T-helper 2 cell treated with Interferon-gamma antibody and Interleukin-4, amounts not matched to agents 5 μg/mL and 100 μg/mL, for 36 hours (primary cell): ENCODE data around the gene NADK.

ENCODE experiments used
- DNase-seq: peaks from one replicate; pipeline ENCODE4 v3.0.0; 2021; ENCODE audit warnings: low spot score
- H3K27ac Mint-ChIP-seq: one replicate; pipeline ENCODE4 v1.8.0; 2021; ENCODE audit warnings: mild to moderate bottlenecking, mixed read lengths
- H3K27me3 Mint-ChIP-seq: one replicate; pipeline ENCODE4 v1.8.0; 2021; ENCODE audit warnings: low read depth, mixed read lengths
- H3K36me3 Mint-ChIP-seq: one replicate; pipeline ENCODE4 v1.8.0; 2021; ENCODE audit warnings: low read depth, mixed read lengths
- H3K4me1 Mint-ChIP-seq: one replicate; pipeline ENCODE4 v1.8.0; 2021; ENCODE audit warnings: low read depth, mixed read lengths
- H3K4me3 Mint-ChIP-seq: one replicate; pipeline ENCODE4 v1.8.0; 2022; ENCODE audit warnings: mild to moderate bottlenecking, moderate library complexity, mixed read lengths
- H3K9me3 Mint-ChIP-seq: one replicate; pipeline ENCODE4 v1.8.0; 2021; ENCODE audit warnings: mixed read lengths

The NADK gene

DNA sequence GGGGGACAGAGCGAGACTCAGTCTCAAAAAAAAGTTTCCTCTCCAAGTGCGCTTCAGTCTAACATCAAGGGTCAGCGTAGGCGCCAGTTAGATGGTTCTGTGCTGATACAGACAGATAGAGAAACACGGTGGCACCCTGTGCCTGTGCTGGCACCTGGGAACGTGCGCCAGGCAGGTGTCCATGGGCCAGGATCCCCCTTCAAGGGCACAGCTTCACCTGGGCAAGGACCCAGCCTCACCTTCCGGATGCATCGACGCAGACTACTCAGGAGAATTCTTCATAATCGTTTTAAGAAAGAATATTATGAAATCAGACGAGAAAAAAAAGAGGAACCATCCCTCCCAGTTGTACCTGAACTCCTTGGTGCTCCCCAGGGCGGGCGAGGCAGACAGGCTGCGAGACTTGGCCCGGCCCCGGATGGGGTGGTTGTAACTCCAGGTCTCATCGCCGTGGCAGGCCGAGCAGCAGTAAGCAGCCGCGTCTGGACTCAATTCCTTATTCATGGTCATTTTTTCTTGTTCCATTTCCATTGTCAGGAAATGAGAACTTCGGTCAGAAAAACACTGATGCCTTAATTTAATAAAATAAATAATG, 13.3 kb downstream of the NADK start:
- H3K4me1 Mint-ChIP-seq = peaks cover 5% of the 10 kb centered on the region
- H3K27ac Mint-ChIP-seq = no peak overlapping the region
- no peaks in the 10 kb centered on the region for H3K27me3 Mint-ChIP-seq
- H3K9me3 Mint-ChIP-seq = peaks cover 7% of the 10 kb centered on the region
- no peak for DNase-seq
- no peak overlapping the region for H3K4me3 Mint-ChIP-seq
- H3K36me3 Mint-ChIP-seq = peaks cover 41% of the 10 kb centered on the region

DNA sequence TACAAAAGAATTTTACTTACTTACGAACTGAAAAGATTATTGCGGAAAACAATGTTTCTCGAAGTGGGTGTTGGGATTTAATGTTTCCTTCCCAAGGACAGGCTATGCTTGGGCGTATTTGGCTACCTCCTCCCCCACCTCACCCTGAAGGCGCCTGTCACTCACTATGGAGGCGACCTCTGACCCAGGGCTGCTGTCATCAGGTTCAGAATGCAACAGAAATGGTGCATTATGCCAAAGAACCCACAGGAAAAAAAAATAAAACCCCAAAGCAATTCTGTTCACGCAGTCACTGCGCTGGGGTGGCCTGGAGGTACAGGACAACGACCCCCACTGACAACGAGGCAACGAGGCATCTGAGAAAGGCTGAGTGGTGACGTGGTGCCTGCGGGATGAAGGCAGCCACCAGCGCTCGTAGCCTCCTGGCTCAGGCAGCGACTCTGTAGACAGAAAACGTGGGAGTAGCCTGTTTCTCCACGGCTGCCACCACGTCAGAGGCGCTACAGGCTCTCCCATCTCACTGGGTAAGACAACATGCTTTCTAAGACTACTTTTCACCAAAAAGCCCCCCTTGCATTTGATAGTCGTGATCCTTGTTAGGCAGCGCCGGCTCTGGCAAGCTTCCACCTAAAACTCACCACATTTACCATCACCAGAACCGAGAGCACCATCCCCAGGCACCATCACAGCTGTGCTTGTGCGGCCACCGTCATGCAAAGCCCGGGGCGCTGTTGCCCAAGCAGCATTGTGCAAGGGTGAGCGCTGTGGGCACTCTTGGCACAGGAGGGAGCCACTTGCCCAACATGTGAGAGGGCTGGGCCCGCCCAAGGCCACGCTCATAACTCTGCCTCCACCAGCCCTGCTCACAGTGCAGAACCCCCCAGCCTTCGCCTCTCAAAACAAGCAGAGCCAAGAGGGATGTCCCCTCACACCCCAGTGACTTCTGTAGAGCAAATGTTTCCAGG, 14.3 kb downstream of the NADK start:
- Mint-ChIP-seq H3K9me3 (peaks cover 5% of the 10 kb centered on the region), H3K27ac (no peak overlapping the region), H3K36me3 (peaks cover 34% of the 10 kb centered on the region), H3K4me1 (peaks cover 5% of the 10 kb centered on the region), H3K27me3 (no peaks in the 10 kb centered on the region), H3K4me3 (no peak overlapping the region)
- no peak for DNase-seq

- DNase-seq = no peak
- Mint-ChIP-seq H3K4me1 (no peaks in the 10 kb centered on the region), H3K36me3 (peaks cover 20% of the 10 kb centered on the region), H3K4me3 (no peak overlapping the region), H3K9me3 (no peaks in the 10 kb centered on the region), H3K27ac (no peak overlapping the region), H3K27me3 (no peaks in the 10 kb centered on the region)
Observed at GRCh38 chr1:1761504-1762376, 16.5 kb downstream of the NADK start.

DNA sequence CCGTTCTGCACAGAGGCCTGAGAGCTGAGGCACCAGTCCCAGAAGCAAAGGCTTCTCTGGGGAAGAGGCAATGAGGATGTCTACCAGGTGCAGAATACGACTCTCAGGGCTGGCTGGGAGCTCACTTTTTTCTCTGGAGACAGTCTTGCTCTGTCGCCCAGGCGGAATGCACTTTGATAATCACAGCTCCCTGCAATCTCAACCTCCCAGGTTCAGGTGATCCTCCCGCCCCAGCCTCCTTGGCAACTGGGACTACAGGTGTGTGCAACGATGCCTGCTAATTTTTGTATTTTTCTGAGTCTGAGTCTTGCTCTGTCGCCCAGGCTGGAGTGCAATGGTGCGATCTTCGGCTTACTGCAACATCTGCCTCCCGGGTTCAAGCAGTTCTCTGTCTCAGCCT, 17.6 kb downstream of the NADK start:
- H3K4me1 Mint-ChIP-seq = no peaks in the 10 kb centered on the region
- H3K27ac Mint-ChIP-seq = no peak overlapping the region
- H3K4me3 Mint-ChIP-seq = no peak overlapping the region
- H3K9me3 Mint-ChIP-seq = no peaks in the 10 kb centered on the region
- no peak for DNase-seq
- peaks cover 20% of the 10 kb centered on the region for H3K36me3 Mint-ChIP-seq
- no peaks in the 10 kb centered on the region for H3K27me3 Mint-ChIP-seq

- H3K4me3 Mint-ChIP-seq = no peak overlapping the region
- H3K27ac Mint-ChIP-seq = no peak overlapping the region
- no peaks in the 10 kb centered on the region for H3K27me3 Mint-ChIP-seq
- peaks cover 20% of the 10 kb centered on the region for H3K36me3 Mint-ChIP-seq
- H3K9me3 Mint-ChIP-seq = no peaks in the 10 kb centered on the region
- no peaks in the 10 kb centered on the region for H3K4me1 Mint-ChIP-seq
- DNase-seq = no peak
Observed at GRCh38 chr1:1760345-1760650, 18.0 kb downstream of the NADK start.

- H3K27me3 Mint-ChIP-seq = no peaks in the 10 kb centered on the region
- no peak overlapping the region for H3K4me3 Mint-ChIP-seq
- no peak for DNase-seq
- H3K9me3 Mint-ChIP-seq = no peaks in the 10 kb centered on the region
- peaks cover 20% of the 10 kb centered on the region for H3K36me3 Mint-ChIP-seq
- no peaks in the 10 kb centered on the region for H3K4me1 Mint-ChIP-seq
- H3K27ac Mint-ChIP-seq = no peak overlapping the region
Observed at GRCh38 chr1:1759456-1760344, 18.6 kb downstream of the NADK start.

DNA sequence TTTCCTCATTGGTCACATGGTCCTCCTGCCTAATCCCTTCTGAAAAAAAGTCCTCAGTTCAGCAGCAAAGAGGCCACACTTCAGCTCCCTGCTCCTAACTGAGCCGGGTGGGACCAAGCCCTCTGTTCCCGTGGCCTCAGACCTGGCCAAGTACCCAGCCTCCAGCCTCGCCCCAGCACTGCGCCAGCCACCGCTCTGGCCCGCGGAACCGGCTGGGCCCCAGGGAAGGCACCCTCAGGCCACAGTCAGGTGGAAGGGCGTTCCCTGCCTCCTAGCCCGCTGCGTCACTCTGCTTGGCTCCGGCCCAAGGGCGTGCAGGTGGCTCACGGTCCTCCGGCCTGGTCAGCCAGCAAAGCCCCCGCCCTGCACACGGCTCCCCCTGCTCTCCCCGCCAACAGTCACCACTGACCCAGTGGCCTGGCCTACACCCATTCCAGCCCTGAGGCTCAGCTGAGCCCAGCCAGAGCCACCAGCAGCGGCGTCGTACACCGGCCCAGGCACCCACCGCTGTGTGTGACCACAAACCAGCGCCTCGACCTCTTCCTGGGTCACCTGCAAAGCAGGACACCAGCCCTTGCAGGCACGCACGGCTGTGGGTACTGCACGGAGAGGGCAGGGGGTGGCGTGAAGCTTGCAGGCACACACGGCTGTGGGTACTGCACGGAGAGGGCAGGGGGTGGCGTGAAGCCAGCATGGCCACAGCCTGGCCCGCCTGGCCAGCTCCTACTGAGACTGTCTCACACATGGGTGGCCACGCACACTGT, 19.4 kb downstream of the NADK start:
- Mint-ChIP-seq H3K36me3 (peaks cover 17% of the 10 kb centered on the region), H3K4me3 (no peak overlapping the region), H3K9me3 (no peaks in the 10 kb centered on the region), H3K27me3 (no peaks in the 10 kb centered on the region), H3K27ac (no peak overlapping the region), H3K4me1 (no peaks in the 10 kb centered on the region)
- no peak for DNase-seq

DNA sequence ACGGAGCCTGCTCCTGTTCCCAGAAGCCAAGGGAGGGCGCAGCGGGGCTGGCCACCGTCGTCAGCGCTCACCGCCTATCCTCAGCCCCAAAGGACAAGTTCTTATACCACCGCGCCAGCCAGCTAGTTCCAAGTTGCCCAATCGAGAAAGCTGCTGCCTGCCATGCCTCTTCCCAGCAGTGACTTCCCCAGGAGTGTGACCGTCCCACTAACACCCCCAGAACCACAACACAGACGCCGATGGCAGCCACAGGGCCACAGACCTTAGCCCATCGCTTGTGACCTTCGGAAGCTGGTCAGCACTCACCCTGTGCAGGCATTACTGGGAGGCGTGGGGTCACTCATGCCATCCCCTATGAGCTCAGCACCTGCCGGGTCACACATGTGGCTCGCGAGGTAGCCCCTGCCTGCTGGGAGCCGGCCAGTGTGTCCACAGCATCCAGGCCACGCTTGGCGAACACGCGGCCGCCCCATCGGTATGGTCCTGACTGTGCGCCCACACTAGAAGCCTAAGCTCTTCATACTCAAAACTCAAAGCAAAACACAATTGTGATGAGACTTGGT, 20.1 kb downstream of the NADK start:
- no peaks in the 10 kb centered on the region for H3K27me3 Mint-ChIP-seq
- H3K36me3 Mint-ChIP-seq = peaks cover 17% of the 10 kb centered on the region

DNA sequence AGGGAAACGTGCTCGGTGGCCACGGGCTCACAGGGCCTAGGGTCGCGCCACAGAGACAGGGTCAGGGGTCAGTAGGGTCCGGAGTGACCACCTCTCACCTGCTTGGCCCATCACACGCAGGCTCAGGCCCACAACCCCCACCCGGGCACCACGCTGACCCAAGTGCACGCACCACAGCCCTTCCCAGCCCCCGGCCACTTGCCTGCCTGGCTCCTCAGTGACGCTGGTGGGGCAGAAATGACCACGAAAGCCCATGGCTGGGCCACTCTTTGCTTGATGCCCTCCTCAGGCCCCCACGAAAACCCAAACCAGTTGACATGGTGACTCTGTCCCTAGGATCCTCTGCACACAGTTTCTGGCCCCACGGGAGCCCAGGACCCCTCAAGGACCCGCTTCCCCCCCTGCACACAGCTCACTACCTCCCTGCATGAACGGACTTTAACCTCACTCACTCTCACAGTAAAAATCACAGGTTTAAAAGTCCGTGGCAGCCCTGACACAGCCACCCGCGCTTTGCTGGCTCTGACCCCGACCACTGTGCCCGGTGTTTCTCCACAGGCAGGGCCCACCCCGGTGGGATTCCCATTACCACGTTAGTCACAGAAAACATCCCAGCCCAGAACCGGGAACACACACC, 20.7 kb downstream of the NADK start:
- Mint-ChIP-seq H3K27ac (no peak overlapping the region), H3K4me1 (no peaks in the 10 kb centered on the region), H3K4me3 (no peak overlapping the region), H3K27me3 (no peaks in the 10 kb centered on the region), H3K36me3 (peaks cover 19% of the 10 kb centered on the region), H3K9me3 (no peaks in the 10 kb centered on the region)
- DNase-seq = no peak

More for the DNA sequence above, 20.1 kb downstream of the NADK start:
- no peak overlapping the region for H3K27ac Mint-ChIP-seq
- H3K4me1 Mint-ChIP-seq = no peaks in the 10 kb centered on the region
- no peak overlapping the region for H3K4me3 Mint-ChIP-seq
- no peaks in the 10 kb centered on the region for H3K9me3 Mint-ChIP-seq
- no peak for DNase-seq

DNA sequence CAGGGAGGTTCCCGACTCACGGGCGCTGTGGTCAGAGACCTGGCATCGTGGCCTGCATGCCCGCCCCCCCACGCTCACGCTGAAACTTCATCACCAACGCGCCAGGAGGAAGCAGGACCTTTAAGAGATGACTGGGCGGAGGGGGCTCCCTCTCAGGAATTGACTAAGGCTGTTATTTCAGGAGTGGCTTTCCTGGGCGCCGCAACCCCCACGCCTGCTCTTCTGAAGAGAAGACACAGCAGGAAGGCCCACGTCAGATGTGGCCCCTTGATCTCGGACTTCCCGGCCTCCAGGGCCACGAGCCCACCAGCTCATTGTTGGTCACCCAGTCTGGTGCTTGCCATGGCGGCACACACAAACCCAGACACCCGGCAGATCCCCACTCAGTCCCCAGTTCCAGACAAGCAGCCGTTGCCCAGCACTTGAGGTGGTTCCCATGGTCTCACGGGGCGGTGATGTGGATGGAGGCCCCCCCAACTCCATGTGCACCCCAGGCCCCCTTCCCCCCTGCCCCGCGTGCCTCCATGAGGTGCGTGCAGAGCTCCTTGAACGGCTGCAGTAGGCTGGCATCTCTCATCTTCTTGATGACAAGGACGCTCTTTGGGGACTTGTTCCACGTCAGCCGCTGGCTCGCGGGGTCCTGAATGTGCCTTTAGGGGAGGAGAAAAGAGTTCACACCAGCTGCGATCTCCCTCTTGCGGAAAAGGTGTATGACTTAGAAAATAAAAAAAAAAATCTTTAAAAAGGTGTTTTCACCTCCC, 21.4 kb downstream of the NADK start:
- H3K4me1 Mint-ChIP-seq = no peaks in the 10 kb centered on the region
- no peak overlapping the region for H3K4me3 Mint-ChIP-seq
- peaks cover 14% of the 10 kb centered on the region for H3K36me3 Mint-ChIP-seq
- H3K27me3 Mint-ChIP-seq = no peaks in the 10 kb centered on the region
- H3K9me3 Mint-ChIP-seq = no peaks in the 10 kb centered on the region
- no peak for DNase-seq
- H3K27ac Mint-ChIP-seq = no peak overlapping the region

DNA sequence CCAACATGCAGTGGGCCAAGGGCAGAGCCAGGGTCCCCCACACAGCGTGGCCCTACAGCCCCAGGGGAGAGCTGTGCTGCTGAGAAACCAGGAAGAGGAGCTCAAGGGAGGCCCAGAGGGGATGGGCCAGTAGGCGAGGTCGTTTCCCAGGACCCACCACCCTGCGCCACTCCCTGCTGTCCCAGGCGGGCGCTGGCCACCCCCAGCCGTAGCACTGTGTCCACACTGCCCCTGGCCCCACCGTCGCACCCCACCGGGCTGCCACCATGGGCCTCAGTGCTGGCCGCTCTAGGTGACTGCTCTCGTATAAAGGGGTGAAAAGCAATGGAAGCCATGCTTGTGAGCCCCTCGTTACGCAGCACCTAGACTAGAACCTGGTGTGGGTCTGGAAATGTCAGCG, 22.4 kb downstream of the NADK start:
- no peaks in the 10 kb centered on the region for H3K9me3 Mint-ChIP-seq
- no peak overlapping the region for H3K27ac Mint-ChIP-seq
- DNase-seq = no peak
- H3K4me3 Mint-ChIP-seq = no peak overlapping the region
- H3K4me1 Mint-ChIP-seq = no peaks in the 10 kb centered on the region
- H3K27me3 Mint-ChIP-seq = no peaks in the 10 kb centered on the region
- H3K36me3 Mint-ChIP-seq = peaks cover 7% of the 10 kb centered on the region

- Mint-ChIP-seq H3K27ac (no peak overlapping the region), H3K9me3 (no peaks in the 10 kb centered on the region), H3K27me3 (no peaks in the 10 kb centered on the region), H3K4me3 (no peak overlapping the region), H3K4me1 (no peaks in the 10 kb centered on the region), H3K36me3 (peaks cover 7% of the 10 kb centered on the region)
- DNase-seq = no peak
Observed at GRCh38 chr1:1755426-1755825, 22.8 kb downstream of the NADK start.
